Large intestine (tissue), 3 donors: ENCODE measurements around the gene FAM83C. TPM values are rescaled to one million over a fixed set of nuclear protein-coding genes. Genes with fewer than 3 reads are reported as not detected.

Source experiments
- DNase-seq, 2 donors: peaks; one replicate each; pipeline versions ENCODE4 v3.0.0 to v3.0.0-alpha.2; 2013
- H3K27ac ChIP-seq: one replicate; pipeline ENCODE4 v1.5.1; 2013; ENCODE audit warnings: low read length
- H3K27me3 ChIP-seq: 2 replicates; pipeline ENCODE4 v1.6.1; 2013; ENCODE audit warnings: low read length; ENCODE audit not compliant: control insufficient read depth, insufficient read depth
- H3K36me3 ChIP-seq: 2 replicates; pipeline ENCODE4 v1.6.1; 2013; ENCODE audit warnings: low read length; ENCODE audit not compliant: control insufficient read depth, insufficient read depth
- H3K4me1 ChIP-seq: one replicate; pipeline ENCODE4 v1.6.1; 2013; ENCODE audit warnings: low read length; ENCODE audit not compliant: control insufficient read depth, insufficient read depth
- H3K4me3 ChIP-seq: one replicate; pipeline ENCODE4 v1.5.1; 2013; ENCODE audit warnings: low read length
- H3K9me3 ChIP-seq: one replicate; pipeline ENCODE4 v1.6.1; 2013; ENCODE audit warnings: mild to moderate bottlenecking, low read depth, low read length, moderate library complexity; ENCODE audit not compliant: control insufficient read depth
- WGBS: methylation state at CpG from one replicate; pipeline ENCODE4 v1.1.5; 2013; ENCODE audit warnings: low lambda C conversion rate; ENCODE audit not compliant: insufficient coverage; 5-methylcytosine and 5-hydroxymethylcytosine counted together
- polyA plus RNA-seq: library from polyadenylated mRNA; unstranded; fragments of 120-200 nt; gene quantifications from one replicate; pipeline ENCODE4 v1.2.1, GENCODE V29; 2013

FAM83C gene
- polyA plus RNA-seq, 1 donor = 0.01 TPM

- DNase-seq = no peak
- no peak overlapping the region for H3K27ac ChIP-seq
- H3K36me3 ChIP-seq = no peaks in the 10 kb centered on the region
- peaks cover 3% of the 10 kb centered on the region for H3K4me1 ChIP-seq
- no CpG with 5 or more reads among the region's 5 CpGs for WGBS
- no peaks in the 10 kb centered on the region for H3K9me3 ChIP-seq
- H3K27me3 ChIP-seq = no peaks in the 10 kb centered on the region
- no peak overlapping the region for H3K4me3 ChIP-seq
Measured at GRCh38 chr20:35298264-35298663, 6.0 kb upstream of the FAM83C start.

- no peaks in the 10 kb centered on the region for H3K36me3 ChIP-seq
- DNase-seq = no peak
- no peak overlapping the region for H3K4me3 ChIP-seq
- WGBS = no CpG with 5 or more reads among the region's 14 CpGs
- H3K27me3 ChIP-seq = no peaks in the 10 kb centered on the region
- H3K4me1 ChIP-seq = peaks cover 3% of the 10 kb centered on the region
- H3K27ac ChIP-seq = no peak overlapping the region
- H3K9me3 ChIP-seq = no peaks in the 10 kb centered on the region
Measured at GRCh38 chr20:35297740-35298139, 5.5 kb upstream of the FAM83C start.

- WGBS = no CpG with 5 or more reads among the region's 8 CpGs
- no peak for DNase-seq
- no peak overlapping the region for H3K4me3 ChIP-seq
- no peaks in the 10 kb centered on the region for H3K36me3 ChIP-seq
- no peak overlapping the region for H3K27ac ChIP-seq
- no peaks in the 10 kb centered on the region for H3K27me3 ChIP-seq
- no peaks in the 10 kb centered on the region for H3K9me3 ChIP-seq
- peaks cover 3% of the 10 kb centered on the region for H3K4me1 ChIP-seq
Measured at GRCh38 chr20:35297155-35297554, 4.9 kb upstream of the FAM83C start.

GRCh38 chr20:35296101-35296554 is 3.9 kb upstream of the FAM83C start:
- H3K27me3 ChIP-seq = no peaks in the 10 kb centered on the region

GRCh38 chr20:35295674-35296073 is 3.4 kb upstream of the FAM83C start:
- Histone ChIP-seq H3K9me3 (no peaks in the 10 kb centered on the region), H3K27me3 (no peaks in the 10 kb centered on the region), H3K27ac (no peak overlapping the region), H3K4me3 (no peak overlapping the region), H3K4me1 (peaks cover 3% of the 10 kb centered on the region), H3K36me3 (no peaks in the 10 kb centered on the region)
- WGBS = 100% methylated on average over 1 of the region's 8 CpGs
- DNase-seq = no peak

More at GRCh38 chr20:35296101-35296554, 3.9 kb upstream of the FAM83C start:
- Histone ChIP-seq H3K4me3 (no peak overlapping the region), H3K27ac (no peak overlapping the region), H3K4me1 (peaks cover 3% of the 10 kb centered on the region), H3K9me3 (no peaks in the 10 kb centered on the region), H3K36me3 (no peaks in the 10 kb centered on the region)
- no CpG with 5 or more reads among the region's 9 CpGs for WGBS
- no peak for DNase-seq

GRCh38 chr20:35295058-35295457 is 2.8 kb upstream of the FAM83C start:
- Histone ChIP-seq H3K27me3 (no peaks in the 10 kb centered on the region), H3K36me3 (no peaks in the 10 kb centered on the region), H3K4me1 (peaks cover 3% of the 10 kb centered on the region), H3K9me3 (no peaks in the 10 kb centered on the region), H3K27ac (no peak overlapping the region), H3K4me3 (no peak overlapping the region)
- WGBS = no CpG with 5 or more reads among the region's 8 CpGs
- no peak for DNase-seq

- Histone ChIP-seq H3K9me3 (no peaks in the 10 kb centered on the region), H3K27ac (no peak overlapping the region), H3K4me3 (no peak overlapping the region), H3K27me3 (no peaks in the 10 kb centered on the region), H3K36me3 (no peaks in the 10 kb centered on the region), H3K4me1 (peaks cover 3% of the 10 kb centered on the region)
- DNase-seq = no peak
- WGBS = no CpG with 5 or more reads among the region's 5 CpGs
Measured at GRCh38 chr20:35294293-35294685, 2.1 kb upstream of the FAM83C start.

- DNase-seq = no peak
- Histone ChIP-seq H3K36me3 (no peaks in the 10 kb centered on the region), H3K27ac (no peak overlapping the region), H3K4me1 (peaks cover 3% of the 10 kb centered on the region), H3K9me3 (no peaks in the 10 kb centered on the region), H3K4me3 (no peak overlapping the region), H3K27me3 (no peaks in the 10 kb centered on the region)
- no CpG with 5 or more reads among the region's 19 CpGs for WGBS
Measured at GRCh38 chr20:35293303-35294292, 1.4 kb upstream of the FAM83C start.

- no peaks in the 10 kb centered on the region for H3K9me3 ChIP-seq
- H3K27ac ChIP-seq = no peak overlapping the region
- WGBS = 100% methylated on average over 2 of the region's 23 CpGs
- H3K4me3 ChIP-seq = no peak overlapping the region
- peaks cover 9% of the 10 kb centered on the region for H3K4me1 ChIP-seq
- no peaks in the 10 kb centered on the region for H3K27me3 ChIP-seq
- no peaks in the 10 kb centered on the region for H3K36me3 ChIP-seq
- no peak for DNase-seq
Measured at GRCh38 chr20:35292504-35293285, 470 bp upstream of the FAM83C start.

GRCh38 chr20:35290887-35291417 is 1.3 kb downstream of the FAM83C start:
- Histone ChIP-seq H3K27me3 (no peaks in the 10 kb centered on the region), H3K4me3 (no peak overlapping the region), H3K4me1 (peaks cover 26% of the 10 kb centered on the region), H3K27ac (no peak overlapping the region), H3K36me3 (no peaks in the 10 kb centered on the region), H3K9me3 (no peaks in the 10 kb centered on the region)
- no peak for DNase-seq
- no CpG with 5 or more reads among the region's 7 CpGs for whole genome bisulfite sequencing
